ENCODE data around the gene MTHFSD. TPM values are rescaled to one million over a fixed set of nuclear protein-coding genes. Genes with fewer than 3 reads are reported as not detected.

The MTHFSD gene
- total and polyA plus RNA-seq, 2 of the 8 experiments (the other 6 are each of a cell fraction or from before 2014, with no cell fraction given): 7.1 to 9.8 TPM

DNA sequence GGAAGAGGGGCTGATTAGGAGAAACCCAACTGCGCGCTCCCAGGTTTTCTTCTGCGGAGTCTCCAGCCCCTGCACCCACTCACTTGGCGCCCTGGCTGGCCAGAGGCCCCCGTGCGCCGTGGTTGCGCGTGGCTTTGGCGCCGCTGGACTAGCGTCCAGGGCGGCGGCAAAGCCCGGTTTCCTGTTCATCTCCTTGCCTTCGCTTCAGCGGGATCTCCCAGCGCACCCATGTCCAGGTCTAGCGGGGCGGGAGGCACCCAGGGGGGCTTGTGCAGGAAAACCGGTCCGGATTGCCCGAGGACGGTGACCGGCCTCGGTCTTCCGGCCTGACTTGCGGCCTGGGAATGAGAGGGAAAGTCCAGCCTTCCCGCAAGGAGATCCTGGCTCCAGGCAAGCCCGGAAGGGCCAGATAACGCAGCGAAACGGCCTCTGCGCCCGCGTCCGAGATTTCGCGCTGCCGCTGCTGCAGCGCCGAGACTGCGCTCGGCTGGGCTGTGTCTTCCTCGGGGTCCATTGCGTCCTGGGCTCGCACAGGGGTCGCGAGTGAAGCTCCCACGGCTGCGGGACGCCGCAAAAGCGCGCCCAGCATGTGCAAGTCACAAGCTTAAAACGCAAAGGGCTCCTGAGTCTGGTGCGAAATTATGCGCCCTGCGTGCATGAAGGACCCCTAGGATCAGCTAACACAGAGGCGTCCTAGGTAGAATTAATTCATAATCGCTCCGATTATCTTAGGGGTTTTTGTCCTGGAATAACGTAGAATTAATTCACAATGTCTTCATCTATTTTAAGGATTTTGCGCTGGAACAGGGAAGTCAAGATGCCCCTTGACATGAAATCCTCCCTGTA, 39.0 kb downstream of the MTHFSD start:
- Histone ChIP-seq H3K27me3 (replicated peaks in 1 of 4; ENCODE audit: control insufficient read depth in 3 of 4, extremely low read depth in 1 of 4, insufficient read depth in 3 of 4, low read length in 3 of 4) (peaks cover 74 to 91% (median 82%) of the 10 kb centered on the region in 4 experiments), H4K8ac (ENCODE audit: extremely low read depth, insufficient read depth, low read length) (no peak overlapping the region), H3K4me2 (ENCODE audit: insufficient read depth in 1 of 2, low read depth in 2 of 2, low read length in 2 of 2) (peak overlapping the region; percentile 37 to 60), H2BK12ac (ENCODE audit: low read depth, low read length) (0 out of 2 replicates have a peak overlapping the region, but pooled peaks have one; percentile 27), H3K14ac (ENCODE audit: insufficient read length) (no peak overlapping the region), H3K23me2 (ENCODE audit: low read depth, low read length) (no peaks in the 10 kb centered on the region; the same call in 1 of the 2 replicates), H3K79me1 (ENCODE audit: low read depth, low read length) (no peaks in the 10 kb centered on the region), H3K4me3 (ENCODE audit: extremely low read depth in 1 of 4, insufficient read depth in 2 of 4, low read depth in 3 of 4, low read length in 4 of 4) (peak overlapping the region in 3 of 4 experiments; percentile 9 to 44 (median 14); a peak in 5 of 8 replicates), H2AK5ac (ENCODE audit: low read depth, low read length) (no peak overlapping the region), H3K56ac (replicated peaks; ENCODE audit: insufficient read length, low read depth, low read length) (no peak overlapping the region), H2BK20ac (ENCODE audit: low read length) (no peak overlapping the region), H3K23ac (ENCODE audit: insufficient read length) (no peak overlapping the region), H4K20me1 (replicated peaks in 1 of 2; ENCODE audit: control insufficient read depth in 1 of 2, insufficient read depth in 2 of 2, low read length in 2 of 2) (peaks cover 11 to 20% of the 10 kb centered on the region in 2 experiments), H3K79me2 (ENCODE audit: control insufficient read depth in 1 of 2, insufficient read depth in 2 of 2, low read length in 2 of 2) (no peaks in the 10 kb centered on the region), H3K4ac (replicated peaks; ENCODE audit: insufficient read length, low read depth, low read length) (no peak overlapping the region), H2BK15ac (ENCODE audit: low read length) (no peak overlapping the region), H3K18ac (ENCODE audit: extremely low read depth, low read length) (no peak overlapping the region; the same call in 1 of the 2 replicates), H4K5ac (ENCODE audit: insufficient read length, low read depth, low read length) (no peak overlapping the region), H4K91ac (replicated peaks; ENCODE audit: insufficient read length, low read length) (no peak overlapping the region), H2BK5ac (ENCODE audit: low read depth, low read length) (no peak overlapping the region), H3K9me3 (ENCODE audit: insufficient read depth in 2 of 2, low read depth in 1 of 2, low read length in 1 of 2) (no peaks in the 10 kb centered on the region; a peak in 1 of 4 replicates), H3K4me1 (replicated peaks in 1 of 4; ENCODE audit: control insufficient read depth in 3 of 4, insufficient read depth in 4 of 4, low read length in 3 of 4) (peaks cover 3 to 27% (median 16%) of the 10 kb centered on the region in 4 experiments; a peak in 6 of 7 replicates), H2BK120ac (replicated peaks; ENCODE audit: low read depth, low read length) (no peak overlapping the region), H3K36me3 (ENCODE audit: control insufficient read depth in 2 of 4, insufficient read depth in 4 of 4, low read length in 3 of 4) (peaks cover 0 to 5% (median 0%) of the 10 kb centered on the region in 4 experiments; a peak in 1 of 8 replicates), H3K9ac (replicated peaks in 1 of 4; ENCODE audit: extremely low read depth in 1 of 4, low read depth in 3 of 4, low read length in 3 of 4) (no peak overlapping the region), H3K27ac (ENCODE audit: low read depth, low read length) (no peak overlapping the region), H2AFZ (ENCODE audit: low read length) (no peak overlapping the region)
- no peak for FAIRE-seq
- DNase-seq (ENCODE audit: low read depth in 1 of 2, low spot score in 2 of 2): no peak
- CTCF ChIA-PET (ENCODE audit: partially characterized antibody): interaction anchor here (0.9 to 6.0 kb wide), 26 partner anchors 8 to 695 kb away, joined by 3 to 84 read pairs (median 6); no protein-coding TSS in a partner anchor
- POLR2A ChIA-PET (ENCODE audit: partially characterized antibody): interaction anchor here (0.7 to 1.6 kb wide), 4 partner anchors 14 to 231 kb away, joined by 3 to 4 read pairs (median 4); no protein-coding TSS in a partner anchor
- WGBS, 2 experiments (ENCODE audit: extremely low coverage in 1 of 2, insufficient coverage in 1 of 2, insufficient read length in 1 of 2, insufficient replicate concordance in 2 of 2, low coverage in 1 of 2, low lambda C conversion rate in 2 of 2, missing lambda C conversion rate in 1 of 2): 5% methylated on average over 44 of the region's 64 CpGs; no CpG with 5 or more reads in 1 of the 2 experiments
- TF ChIP-seq RFX5 (IDR thresholded peaks at IDR 0.05; ENCODE audit: borderline replicate concordance, low read depth, low read length): no peak
- no peak for TF ChIP-seq BACH1 (IDR thresholded peaks at IDR 0.05; ENCODE audit: low read length)
- peak; percentile 99 for TF ChIP-seq EZH2 (IDR thresholded peaks at IDR 0.05; ENCODE audit: low read depth, low read length, severe bottlenecking)
- no peak for TF ChIP-seq SRF (IDR thresholded peaks at IDR 0.05; ENCODE audit: low read depth, low read length)
- no peak; the same call in 1 of the 2 replicates for TF ChIP-seq GABPA (IDR thresholded peaks at IDR 0.05; ENCODE audit: borderline replicate concordance, insufficient read depth, low read length)
- TF ChIP-seq SIX5 (IDR thresholded peaks at IDR 0.05; ENCODE audit: low read depth, low read length): no peak
- TF ChIP-seq KDM1A (IDR thresholded peaks at IDR 0.05; ENCODE audit: borderline replicate concordance, low read length): no peak
- TF ChIP-seq, protein P1, sequence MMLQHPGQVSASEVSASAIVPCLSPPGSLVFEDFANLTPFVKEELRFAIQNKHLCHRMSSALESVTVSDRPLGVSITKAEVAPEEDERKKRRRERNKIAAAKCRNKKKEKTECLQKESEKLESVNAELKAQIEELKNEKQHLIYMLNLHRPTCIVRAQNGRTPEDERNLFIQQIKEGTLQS (IDR thresholded peaks at IDR 0.05; ENCODE audit: insufficient read depth, low read depth, low read length): no peak
- no peak for TF ChIP-seq KDM4A (IDR thresholded peaks at IDR 0.05; ENCODE audit: low read depth, low read length, severe bottlenecking)
- peak; percentile 98 for TF ChIP-seq SUZ12 (IDR thresholded peaks at IDR 0.05; ENCODE audit: low read length)

All from H1 (cell line).